Gastrocnemius medialis (tissue), 4 donors: ENCODE measurements around the gene GALNS. TPM values are rescaled to one million over a fixed set of nuclear protein-coding genes. Genes with fewer than 3 reads are reported as not detected.
"Not testable (repeated sequence)": the region's sequence is repeated elsewhere in the genome, so short reads cannot be mapped to it uniquely, and the experiment has no call there.

Experiments used
- ATAC-seq, 2 donors: fragments of 150-250 bp; one replicate each; pipeline ENCODE4 v1.9.1; 2016
- DNase-seq, 2 donors: peaks; one replicate each; pipeline ENCODE4 v3.0.0-alpha.2; 2019
- H3K27ac ChIP-seq, 4 donors: fragments of 200-600 bp; sonication (generic); 1 replicate in 1 of 4; 2 replicates in 3 of 4; pipeline ENCODE4 v1.5.1; 2016 to 2018; ENCODE audit warnings: mild to moderate bottlenecking in 2 of 4, moderate library complexity in 1 of 4
- H3K27me3 ChIP-seq, 3 donors: fragments of 200-600 bp; sonication (generic) in 2 of 3; 1 replicate in 1 of 3; 2 replicates in 2 of 3; pipeline versions ENCODE4 v1.5.1 to v1.6.0; 2016 to 2019; ENCODE audit warnings: mild to moderate bottlenecking in 1 of 3, moderate library complexity in 1 of 3
- H3K36me3 ChIP-seq, 2 donors: fragments of 200-600 bp; sonication (generic) in 1 of 2; one replicate each; pipeline ENCODE4 v1.5.1; 2017 to 2018
- H3K4me1 ChIP-seq, 2 donors: fragments of 200-600 bp; sonication (generic) in 1 of 2; one replicate each; pipeline ENCODE4 v1.5.1; 2016 to 2017; ENCODE audit warnings: mild to moderate bottlenecking in 2 of 2
- H3K4me3 ChIP-seq, 4 donors: fragments of 200-600 bp; sonication (generic) in 3 of 4; 1 replicate in 1 of 4; 2 replicates in 3 of 4; pipeline ENCODE4 v1.5.1; 2016 to 2019; ENCODE audit warnings: mild to moderate bottlenecking in 2 of 4
- H3K9me3 ChIP-seq, 3 donors: fragments of 200-600 bp; sonication (generic) in 2 of 3; 1 replicate in 1 of 3; 2 replicates in 2 of 3; pipeline ENCODE4 v1.5.1; 2016 to 2019
- POLR2A ChIP-seq, 2 donors: fragments of 450-650 bp; IDR thresholded peaks; one replicate each; pipeline ENCODE4 v1.6.1; 2017; ENCODE audit warnings: antibody characterized with exemption in 2 of 2, mild to moderate bottlenecking in 2 of 2, moderate library complexity in 2 of 2
- in situ Hi-C, 4 donors: fragments of 200-750 bp; cut with MboI; loops; one replicate each; pipeline versions ENCODE4 v1.15.0 to v1.8.0; 2017; ENCODE audit warnings: low sequenced_read_pairs in 4 of 4
- intact Hi-C: fragments of 100-400 bp; cut with DNase I; formaldehyde crosslinking; loops from one replicate; pipeline ENCODE4 v1.15.1; 2023; ENCODE audit warnings: low total_unique reads
- total RNA-seq, 4 donors: library from RNA; depleted of rRNA; stranded (reverse); fragments of >200 nt; gene quantifications; one replicate each; pipeline versions ENCODE4 v1.1.0 to v1.2.3, GENCODE V29; 2016
- TF ChIP-seq, protein P1 (sequence below), 5 experiments: fragments of 450-650 bp in 3 of 5; fragments of 200-600 bp in 2 of 5; sonication (generic) in 2 of 5; IDR thresholded peaks in 4 of 5; conservative IDR thresholded peaks in 1 of 5; 1 replicate in 4 of 5; 2 replicates in 1 of 5; pipeline ENCODE4 v1.5.1; 2016 to 2019; ENCODE audit warnings: antibody characterized with exemption in 5 of 5, mild to moderate bottlenecking in 3 of 5, moderate library complexity in 3 of 5

Gene GALNS
- total RNA-seq, 4 donors from 2014 or later: 8.8 to 14.7 (median 10.0) TPM

DNA sequence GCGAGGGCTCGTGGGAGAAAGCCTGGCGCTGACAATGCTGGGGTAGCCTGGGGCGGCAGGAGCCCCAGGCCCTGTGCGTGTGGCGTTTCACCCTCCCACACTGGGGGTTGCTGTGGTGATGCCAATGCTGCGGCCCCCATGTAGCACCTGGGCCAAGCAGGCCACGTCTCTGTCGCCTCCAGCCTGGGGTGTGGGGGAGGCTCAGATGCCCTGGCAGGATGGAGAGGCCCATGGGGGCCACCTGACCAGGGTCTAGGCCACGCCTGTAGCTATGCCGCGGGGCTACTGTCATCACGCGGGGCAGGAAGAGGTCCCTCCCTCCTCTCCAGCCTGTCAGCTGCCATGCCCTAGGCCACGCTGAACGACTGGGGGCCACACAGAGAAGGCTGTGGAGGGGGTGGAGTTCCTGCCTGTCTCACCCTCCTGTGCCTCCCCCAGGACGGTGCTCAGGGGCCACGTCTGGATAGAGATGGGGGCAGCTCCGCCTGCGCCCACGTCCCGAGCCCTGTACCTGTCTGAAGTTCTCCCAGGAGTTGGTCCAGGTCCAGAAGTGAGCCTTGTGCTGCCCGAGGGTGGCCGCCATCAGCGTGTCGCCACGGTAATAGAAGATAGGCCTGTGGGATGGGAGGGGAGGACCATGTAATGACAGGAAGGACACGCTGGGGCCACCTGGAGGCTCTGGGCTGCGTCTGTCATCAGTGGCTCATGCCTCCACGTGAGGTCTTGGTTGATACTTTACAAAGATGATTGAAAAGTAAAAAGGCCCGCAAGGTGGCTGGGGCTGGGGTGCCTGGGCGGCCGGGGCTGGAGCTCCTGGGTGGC is 32.3 kb downstream of the GALNS start:
- ATAC-seq (no peak), DNase-seq (no peak)
- intact Hi-C loops (no loop called here), in situ Hi-C loops (no loop called here)
- H3K9me3 ChIP-seq: no peaks in the 10 kb centered on the region
- TF ChIP-seq, protein P1, sequence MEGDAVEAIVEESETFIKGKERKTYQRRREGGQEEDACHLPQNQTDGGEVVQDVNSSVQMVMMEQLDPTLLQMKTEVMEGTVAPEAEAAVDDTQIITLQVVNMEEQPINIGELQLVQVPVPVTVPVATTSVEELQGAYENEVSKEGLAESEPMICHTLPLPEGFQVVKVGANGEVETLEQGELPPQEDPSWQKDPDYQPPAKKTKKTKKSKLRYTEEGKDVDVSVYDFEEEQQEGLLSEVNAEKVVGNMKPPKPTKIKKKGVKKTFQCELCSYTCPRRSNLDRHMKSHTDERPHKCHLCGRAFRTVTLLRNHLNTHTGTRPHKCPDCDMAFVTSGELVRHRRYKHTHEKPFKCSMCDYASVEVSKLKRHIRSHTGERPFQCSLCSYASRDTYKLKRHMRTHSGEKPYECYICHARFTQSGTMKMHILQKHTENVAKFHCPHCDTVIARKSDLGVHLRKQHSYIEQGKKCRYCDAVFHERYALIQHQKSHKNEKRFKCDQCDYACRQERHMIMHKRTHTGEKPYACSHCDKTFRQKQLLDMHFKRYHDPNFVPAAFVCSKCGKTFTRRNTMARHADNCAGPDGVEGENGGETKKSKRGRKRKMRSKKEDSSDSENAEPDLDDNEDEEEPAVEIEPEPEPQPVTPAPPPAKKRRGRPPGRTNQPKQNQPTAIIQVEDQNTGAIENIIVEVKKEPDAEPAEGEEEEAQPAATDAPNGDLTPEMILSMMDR (IDR thresholded peaks at IDR 0.05 in 4 of 5, conservative IDR thresholded peaks at IDR 0.05 in 1 of 5): no peak
- no peak for TF ChIP-seq POLR2A (IDR thresholded peaks at IDR 0.05)
- no peak overlapping the region for H3K4me3 ChIP-seq
- no peaks in the 10 kb centered on the region for H3K4me1 ChIP-seq
- no peaks in the 10 kb centered on the region for H3K27me3 ChIP-seq
- no peak overlapping the region for H3K27ac ChIP-seq
- H3K36me3 ChIP-seq: peaks cover 0 to 11% of the 10 kb centered on the region in 2 donors

DNA sequence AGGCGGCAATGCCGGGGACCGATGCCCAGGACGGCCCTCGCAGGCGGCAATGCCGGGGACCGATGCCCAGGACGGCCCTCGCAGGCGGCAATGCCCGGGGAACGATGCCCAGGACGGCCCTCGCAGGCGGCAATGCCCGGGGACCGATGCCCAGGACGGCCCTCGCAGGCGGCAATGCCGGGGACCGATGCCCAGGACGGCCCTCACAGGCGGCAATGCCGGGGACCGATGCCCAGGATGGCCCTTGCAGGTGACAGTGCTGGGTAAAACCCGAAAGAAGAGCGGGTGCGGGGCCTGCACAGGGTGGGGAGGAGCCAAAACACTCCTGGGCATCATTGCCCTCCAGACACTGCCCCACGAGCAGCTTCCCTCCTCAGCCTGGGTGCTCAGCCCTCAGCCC is 33.1 kb downstream of the GALNS start:
- H3K4me3 ChIP-seq, H3K27me3 ChIP-seq, intact Hi-C loops, in situ Hi-C loops, H3K9me3 ChIP-seq, ATAC-seq, H3K4me1 ChIP-seq, DNase-seq, H3K27ac ChIP-seq: not testable (repeated sequence)
- peaks cover 0 to 11% of the 10 kb centered on the region in 2 donors for H3K36me3 ChIP-seq

DNA sequence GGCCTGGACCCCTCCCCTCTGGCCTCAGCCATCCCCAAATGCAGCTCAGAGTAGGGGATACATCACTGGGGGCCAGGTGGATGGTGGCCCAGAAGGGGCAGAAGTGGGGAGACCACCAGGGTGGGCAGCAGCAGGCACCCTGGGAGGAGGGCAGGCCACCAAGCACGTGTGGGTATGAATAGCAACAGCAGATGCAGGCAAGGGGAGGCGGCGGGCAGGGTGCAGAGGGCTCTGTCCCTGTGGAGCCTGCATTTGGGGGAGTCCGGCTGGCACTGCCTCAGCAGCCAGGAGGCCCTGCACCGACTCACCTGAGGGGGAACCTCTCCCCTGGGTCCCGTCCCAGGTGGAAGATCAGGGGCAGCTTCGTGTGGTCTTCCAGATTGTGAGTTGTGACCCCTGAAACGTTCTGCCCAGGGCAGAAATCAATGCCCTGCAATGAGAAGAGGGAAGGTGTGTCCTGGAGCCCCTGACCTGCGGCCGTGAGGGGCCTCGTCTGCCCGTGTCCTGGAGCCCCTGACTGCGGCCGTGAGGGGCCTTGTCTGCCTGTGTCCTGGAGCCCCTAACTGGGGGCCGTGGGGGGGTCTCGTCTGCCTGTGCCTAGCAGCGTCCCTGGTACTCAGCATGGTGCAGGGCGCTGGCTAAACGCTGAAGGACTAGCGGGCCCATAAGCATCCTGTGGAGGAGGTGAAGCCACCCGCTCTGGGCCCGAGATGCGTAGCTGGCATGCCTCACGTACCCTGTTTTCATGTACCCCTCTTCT is 34.3 kb downstream of the GALNS start:
- intact Hi-C loops (no loop called here), in situ Hi-C loops (no loop called here)
- no peak overlapping the region for H3K4me3 ChIP-seq
- no peak for TF ChIP-seq POLR2A (IDR thresholded peaks at IDR 0.05)
- TF ChIP-seq, protein P1 (IDR thresholded peaks at IDR 0.05 in 4 of 5, conservative IDR thresholded peaks at IDR 0.05 in 1 of 5): no peak
- H3K9me3 ChIP-seq: no peaks in the 10 kb centered on the region
- peaks cover 0 to 11% of the 10 kb centered on the region in 2 donors for H3K36me3 ChIP-seq
- DNase-seq: no peak
- ATAC-seq: no peak
- H3K27ac ChIP-seq: no peak overlapping the region
- no peaks in the 10 kb centered on the region for H3K4me1 ChIP-seq
- no peaks in the 10 kb centered on the region for H3K27me3 ChIP-seq

DNA sequence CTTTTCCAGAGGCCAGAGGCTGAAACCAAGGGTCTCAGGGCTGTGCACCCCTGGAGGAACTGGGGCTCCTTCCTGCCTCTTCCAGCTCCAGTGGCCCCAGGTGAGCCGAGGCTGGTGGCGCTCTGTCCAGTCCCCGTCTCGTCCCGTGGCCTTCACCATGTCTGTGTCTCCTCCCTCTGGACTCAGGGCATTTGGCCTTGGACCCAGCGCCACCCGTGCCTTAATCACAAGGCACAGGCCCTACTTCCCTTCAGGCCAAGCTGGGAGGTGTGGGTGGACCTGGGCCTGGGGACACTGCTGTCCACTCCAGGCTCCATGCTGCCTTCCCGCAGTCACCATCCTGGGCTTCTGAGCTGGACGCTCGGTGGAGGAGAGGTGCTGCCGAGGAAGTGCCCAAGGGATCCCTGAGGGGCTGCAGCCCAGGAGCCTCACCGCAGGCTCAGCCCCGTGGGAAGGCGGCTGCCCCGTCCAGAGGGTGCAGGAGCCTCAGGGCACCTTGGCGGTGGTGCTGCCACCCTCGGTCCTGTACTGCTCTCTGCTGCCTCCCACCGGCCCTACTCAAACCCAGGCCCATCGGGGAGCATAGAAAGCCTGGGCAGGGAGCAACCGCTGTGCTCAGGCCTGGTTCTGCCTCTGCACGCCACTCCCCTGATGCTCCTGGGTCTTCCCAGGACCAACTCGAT is 35.4 kb downstream of the GALNS start:
- no peak overlapping the region for H3K4me3 ChIP-seq
- H3K4me1 ChIP-seq: no peaks in the 10 kb centered on the region
- in situ Hi-C loops: no loop called here
- no peak overlapping the region for H3K27ac ChIP-seq
- TF ChIP-seq POLR2A (IDR thresholded peaks at IDR 0.05): no peak
- TF ChIP-seq, protein P1 (IDR thresholded peaks at IDR 0.05 in 4 of 5, conservative IDR thresholded peaks at IDR 0.05 in 1 of 5): no peak
- no peak for ATAC-seq
- no peaks in the 10 kb centered on the region for H3K9me3 ChIP-seq
- no peak for DNase-seq
- H3K36me3 ChIP-seq: peaks cover 0 to 11% of the 10 kb centered on the region in 2 donors
- intact Hi-C loops: no loop called here
- no peaks in the 10 kb centered on the region for H3K27me3 ChIP-seq
